GM19452 (cell line): ENCODE measurements around the gene UTP4.
"Not testable (repeated sequence)": the region's sequence is repeated elsewhere in the genome, so short reads cannot be mapped to it uniquely, and the experiment has no call there.

Experiments
- ATAC-seq: cut with Tn5 transposase; IDR thresholded peaks from one replicate; pipeline ENCODE4 v1.9.1; 2021; ENCODE audit not compliant: unreplicated experiment

The UTP4 gene

DNA sequence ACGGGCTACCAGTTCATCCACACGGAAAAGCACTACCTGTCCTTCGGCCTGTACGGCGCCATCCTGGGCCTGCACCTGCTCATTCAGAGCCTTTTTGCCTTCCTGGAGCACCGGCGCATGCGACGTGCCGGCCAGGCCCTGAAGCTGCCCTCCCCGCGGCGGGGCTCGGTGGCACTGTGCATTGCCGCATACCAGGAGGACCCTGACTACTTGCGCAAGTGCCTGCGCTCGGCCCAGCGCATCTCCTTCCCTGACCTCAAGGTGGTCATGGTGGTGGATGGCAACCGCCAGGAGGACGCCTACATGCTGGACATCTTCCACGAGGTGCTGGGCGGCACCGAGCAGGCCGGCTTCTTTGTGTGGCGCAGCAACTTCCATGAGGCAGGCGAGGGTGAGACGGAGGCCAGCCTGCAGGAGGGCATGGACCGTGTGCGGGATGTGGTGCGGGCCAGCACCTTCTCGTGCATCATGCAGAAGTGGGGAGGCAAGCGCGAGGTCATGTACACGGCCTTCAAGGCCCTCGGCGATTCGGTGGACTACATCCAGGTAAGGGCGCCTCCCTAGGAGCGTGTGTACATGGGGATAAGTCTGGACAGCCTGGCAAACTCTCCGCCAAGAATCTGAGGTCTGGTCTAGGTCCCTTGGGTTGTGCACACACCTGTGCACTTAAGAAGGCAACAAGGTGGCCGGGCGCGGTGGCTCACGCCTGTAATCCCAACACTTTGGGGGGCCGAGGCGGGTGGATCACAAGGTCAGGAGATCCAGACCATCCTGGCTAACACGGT is 22.8 kb upstream of the UTP4 start:
- no peak for ATAC-seq

DNA sequence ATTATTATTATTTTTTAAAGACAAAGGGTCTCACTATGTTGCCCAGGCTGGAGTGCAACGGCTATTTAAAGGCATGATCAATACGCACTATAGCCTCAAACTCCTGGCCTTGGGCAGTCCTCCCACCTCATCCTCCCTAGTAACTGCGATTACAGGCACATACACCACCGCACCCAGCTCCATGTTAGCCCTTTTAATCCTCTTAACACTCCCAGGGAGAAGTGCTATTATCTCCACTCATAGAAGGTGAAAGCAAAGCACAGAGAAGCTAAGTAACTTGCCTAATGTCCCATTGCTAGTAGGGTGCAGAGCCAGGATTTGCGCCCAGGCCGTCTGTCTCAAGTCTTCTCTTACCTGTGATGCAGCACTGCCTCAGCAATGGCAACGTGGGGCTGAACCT is 22.0 kb upstream of the UTP4 start:
- ATAC-seq = no peak

DNA sequence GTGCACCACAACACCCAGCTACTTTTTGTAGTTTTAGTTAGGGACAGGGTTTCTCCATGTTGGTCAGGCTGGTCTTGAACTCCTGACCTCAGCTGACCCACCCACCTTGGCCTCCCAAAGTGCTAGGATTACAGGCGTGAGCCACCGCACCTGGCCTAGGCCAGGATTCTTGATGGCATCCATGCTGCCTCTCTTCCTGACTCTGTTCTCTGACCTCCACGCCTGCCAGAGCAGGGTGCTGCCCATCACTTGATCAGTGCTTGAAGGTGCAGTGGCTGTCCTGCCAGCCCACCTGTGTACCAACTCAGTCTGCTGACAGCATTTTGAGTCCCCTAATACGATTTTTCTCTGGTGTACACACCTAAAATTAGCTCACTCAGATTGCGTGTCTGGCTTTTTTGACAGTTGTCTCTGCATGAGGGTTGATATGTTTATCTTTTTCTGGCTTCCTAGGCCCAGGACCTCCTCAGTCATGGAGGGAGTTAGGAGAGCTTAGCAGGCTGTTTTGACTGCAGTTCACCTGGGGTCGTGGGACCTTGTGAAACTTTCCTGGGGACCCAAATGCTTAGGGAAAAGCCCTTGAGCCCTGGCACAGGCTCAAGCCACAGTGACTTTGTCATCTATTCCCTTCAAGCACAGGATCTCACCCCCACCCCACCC is 21.1 kb upstream of the UTP4 start:
- ATAC-seq = no peak

DNA sequence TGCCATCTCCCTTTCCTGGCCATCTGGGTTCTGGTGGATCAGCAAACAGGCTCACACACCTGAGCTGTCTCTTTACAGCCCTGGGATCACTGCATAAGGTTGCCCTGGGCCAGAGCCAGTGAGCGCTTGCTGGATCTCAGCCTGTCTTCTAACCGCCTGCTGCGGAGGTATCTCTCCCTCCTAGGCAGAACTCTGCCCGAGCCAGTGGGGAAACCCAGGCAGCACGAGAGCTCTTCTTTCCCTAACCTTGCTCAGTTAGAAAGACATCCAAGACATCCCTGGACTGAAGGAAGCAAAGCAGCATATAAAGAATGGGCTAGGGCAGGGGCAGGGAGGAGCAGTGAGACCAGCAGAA is 20.6 kb upstream of the UTP4 start:
- no peak for ATAC-seq

DNA sequence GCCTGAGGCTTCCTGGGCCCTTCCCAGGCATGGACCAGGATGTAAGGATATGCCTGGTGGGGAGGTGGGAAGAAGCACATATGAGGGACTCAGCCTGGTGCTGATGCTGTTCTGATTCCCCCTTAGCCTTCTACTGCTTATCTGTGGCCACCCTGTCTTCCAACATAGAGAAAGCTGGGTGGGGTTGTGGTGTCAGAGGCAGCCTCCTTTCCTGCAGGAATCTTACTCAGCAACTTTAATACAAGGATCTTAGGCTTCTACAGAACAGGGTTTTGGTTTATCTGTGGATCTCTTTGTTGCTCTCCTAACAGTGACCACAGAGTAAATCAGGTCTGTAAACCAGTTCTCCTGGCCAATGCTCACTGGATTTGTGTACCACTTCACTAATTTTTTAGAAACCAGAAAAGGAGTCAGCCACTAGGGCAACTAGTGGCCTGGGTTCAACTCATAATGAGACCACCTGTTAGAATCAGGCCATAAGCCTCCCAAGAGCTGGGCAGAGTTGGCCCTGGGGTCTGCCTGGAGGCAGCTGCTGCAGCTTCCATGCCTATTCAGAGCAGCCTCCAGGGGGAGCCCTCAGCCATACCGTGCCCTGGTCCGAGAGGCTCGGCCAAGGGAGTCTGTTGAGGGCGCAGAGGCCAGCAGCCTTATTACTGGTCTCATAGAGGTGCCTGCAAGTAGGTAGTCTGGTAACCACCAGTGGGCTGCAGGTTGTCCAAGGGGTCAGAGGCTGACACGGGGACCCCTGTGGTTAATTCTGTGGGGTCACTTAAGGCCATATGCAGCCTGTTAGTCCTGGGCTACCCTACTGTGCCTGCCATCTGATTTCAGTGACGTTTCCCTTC is 19.9 kb upstream of the UTP4 start:
- ATAC-seq = no peak

DNA sequence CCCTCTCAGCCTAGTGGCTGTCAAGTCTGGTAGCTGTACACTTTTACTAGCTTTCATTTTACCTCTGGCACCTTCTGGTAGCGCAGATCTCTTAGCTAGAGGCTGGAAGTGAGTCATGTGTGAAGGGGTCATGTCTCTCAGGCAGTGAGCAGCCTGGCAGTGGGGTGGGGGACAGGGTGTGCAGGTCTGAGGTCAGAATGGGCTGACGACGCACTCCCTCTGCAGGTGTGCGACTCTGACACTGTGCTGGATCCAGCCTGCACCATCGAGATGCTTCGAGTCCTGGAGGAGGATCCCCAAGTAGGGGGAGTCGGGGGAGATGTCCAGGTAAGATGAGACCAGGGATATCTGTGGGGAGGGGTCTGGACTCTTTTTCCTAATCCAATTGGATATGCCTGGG is 19.2 kb upstream of the UTP4 start:
- ATAC-seq = no peak

DNA sequence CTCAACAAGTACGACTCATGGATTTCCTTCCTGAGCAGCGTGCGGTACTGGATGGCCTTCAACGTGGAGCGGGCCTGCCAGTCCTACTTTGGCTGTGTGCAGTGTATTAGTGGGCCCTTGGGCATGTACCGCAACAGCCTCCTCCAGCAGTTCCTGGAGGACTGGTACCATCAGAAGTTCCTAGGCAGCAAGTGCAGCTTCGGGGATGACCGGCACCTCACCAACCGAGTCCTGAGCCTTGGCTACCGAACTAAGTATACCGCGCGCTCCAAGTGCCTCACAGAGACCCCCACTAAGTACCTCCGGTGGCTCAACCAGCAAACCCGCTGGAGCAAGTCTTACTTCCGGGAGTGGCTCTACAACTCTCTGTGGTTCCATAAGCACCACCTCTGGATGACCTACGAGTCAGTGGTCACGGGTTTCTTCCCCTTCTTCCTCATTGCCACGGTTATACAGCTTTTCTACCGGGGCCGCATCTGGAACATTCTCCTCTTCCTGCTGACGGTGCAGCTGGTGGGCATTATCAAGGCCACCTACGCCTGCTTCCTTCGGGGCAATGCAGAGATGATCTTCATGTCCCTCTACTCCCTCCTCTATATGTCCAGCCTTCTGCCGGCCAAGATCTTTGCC is 18.0 kb upstream of the UTP4 start:
- ATAC-seq = no peak

DNA sequence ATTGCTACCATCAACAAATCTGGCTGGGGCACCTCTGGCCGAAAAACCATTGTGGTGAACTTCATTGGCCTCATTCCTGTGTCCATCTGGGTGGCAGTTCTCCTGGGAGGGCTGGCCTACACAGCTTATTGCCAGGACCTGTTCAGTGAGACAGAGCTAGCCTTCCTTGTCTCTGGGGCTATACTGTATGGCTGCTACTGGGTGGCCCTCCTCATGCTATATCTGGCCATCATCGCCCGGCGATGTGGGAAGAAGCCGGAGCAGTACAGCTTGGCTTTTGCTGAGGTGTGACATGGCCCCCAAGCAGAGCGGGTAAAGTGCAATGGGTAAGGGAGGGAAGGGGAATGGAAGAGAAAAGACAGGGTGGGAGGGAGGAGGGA is 17.5 kb upstream of the UTP4 start:
- ATAC-seq = no peak

DNA sequence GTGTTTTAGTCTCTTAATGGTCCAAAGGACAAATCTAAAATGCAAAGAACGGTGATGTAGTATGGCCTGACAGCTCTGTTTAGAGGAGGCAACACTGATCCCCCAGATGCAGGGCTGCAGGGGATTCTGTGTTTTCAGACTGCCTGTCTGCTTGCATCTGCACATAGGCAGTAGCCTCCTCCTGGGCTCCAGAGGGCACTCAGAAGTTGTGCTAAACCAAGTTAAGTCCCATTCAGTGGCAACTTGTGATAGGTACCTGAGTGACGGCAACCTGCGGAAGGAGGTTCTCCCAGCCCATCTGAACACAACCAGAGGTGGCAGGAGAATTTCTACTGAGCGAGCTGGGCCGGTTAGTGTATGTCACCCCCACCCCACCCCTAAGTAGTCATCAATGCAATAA is 17.1 kb upstream of the UTP4 start:
- ATAC-seq = no peak

DNA sequence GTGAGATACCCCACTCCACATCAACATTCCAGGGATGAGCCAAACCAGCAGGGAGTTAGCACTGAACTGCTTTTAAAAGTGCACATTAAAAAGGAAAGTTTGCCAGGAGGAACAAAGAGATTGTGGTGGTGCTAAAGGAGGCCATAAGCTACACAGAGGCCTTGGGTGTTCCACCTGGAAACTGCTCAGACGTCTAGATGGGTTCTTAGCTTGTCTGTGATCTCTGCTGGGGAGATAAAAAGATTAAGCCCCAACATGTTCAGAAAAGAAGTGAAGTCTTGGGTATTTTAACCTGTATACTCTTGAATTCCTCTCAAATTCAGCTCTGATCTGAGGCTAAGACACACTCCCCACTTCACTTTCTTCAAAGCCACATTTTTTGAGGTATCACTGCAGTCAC is 16.6 kb upstream of the UTP4 start:
- no peak for ATAC-seq

DNA sequence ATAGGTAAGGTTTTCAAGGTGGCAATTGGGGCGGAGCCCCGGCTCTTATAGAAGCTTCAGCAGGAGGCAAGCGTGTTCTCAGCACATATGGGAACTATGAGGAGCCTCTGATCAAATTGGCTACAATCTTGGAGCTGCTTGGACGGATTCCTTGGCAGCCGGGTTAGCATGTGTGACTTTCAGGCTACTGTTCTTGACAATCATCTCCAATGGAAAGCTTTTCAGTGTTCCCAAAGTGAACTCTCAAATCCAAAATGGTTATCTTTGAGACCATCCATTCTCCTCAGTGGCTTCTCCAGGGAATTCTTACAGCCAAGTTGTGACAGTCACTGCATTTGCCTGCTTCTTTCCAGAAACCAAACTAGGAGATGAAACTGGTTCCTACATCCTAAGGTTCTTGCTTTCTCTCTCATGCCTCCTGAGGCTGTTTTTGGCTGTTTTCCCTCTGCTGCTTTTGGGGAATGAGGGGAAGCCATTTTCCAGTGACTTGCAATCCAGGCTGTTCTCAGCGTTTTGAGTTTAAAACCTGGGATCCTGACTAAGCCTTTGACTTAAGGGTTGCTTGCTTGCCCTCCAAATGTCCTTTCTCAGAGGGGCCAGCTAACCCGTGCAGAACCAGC is 16.1 kb upstream of the UTP4 start:
- ATAC-seq = no peak

DNA sequence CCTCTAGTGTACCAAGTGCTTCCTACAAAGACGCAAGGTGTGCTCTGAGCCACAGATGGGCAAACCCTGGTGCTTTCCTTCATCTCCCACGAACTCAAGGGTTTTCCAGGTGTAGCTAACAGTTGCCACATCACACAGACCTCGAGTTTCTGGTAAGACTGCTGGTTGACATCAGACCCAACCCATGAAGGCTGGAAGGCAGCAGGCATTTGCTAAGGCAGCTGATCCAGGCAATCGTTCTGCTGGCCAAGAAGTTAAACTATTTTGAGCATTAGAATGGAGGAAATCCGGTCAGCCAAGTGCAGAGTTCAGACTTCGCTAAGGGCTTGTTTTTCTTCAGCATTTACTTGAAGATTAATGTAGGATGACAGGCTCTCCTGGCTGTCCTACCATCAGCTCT is 15.5 kb upstream of the UTP4 start:
- no peak for ATAC-seq

DNA sequence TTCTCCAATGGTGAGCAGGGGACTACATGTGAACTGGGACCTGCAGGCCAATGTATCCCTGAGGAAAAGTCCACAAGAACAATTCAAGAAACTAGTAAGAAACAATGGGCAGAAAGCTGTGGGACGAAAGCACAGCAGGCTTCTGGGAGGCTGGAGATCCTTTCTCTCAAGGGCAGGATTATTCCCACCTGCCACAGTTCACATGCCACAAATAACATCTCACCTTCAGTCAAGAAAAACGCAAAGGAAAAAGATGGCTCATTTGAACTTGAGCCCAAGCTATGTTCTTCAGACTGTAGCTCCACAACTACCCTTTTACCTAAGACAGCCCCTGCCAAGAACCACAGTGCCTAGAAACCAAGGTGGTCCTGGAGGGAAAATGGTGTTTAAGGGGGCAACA is 14.0 kb upstream of the UTP4 start:
- ATAC-seq = no peak

DNA sequence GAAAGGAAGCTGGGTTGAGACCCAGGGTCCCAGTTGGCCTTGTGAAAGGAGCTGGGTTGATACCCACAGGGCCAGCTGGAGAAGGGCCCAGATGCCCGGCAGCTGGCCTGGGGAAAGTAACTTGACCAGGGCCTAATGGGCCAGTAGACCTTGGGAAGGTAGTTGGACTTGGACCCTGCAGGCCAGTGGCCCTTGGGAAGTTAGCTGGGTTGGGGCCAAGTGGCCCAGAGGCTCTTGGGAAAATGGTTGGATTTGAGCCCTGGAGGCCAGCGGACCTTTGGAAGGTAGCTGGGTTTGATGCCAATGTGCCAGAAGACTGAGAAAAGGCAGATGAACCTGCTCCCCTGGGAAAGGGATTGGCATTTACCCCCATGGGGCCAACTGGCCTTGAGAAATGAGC is 13.5 kb upstream of the UTP4 start:
- no peak for ATAC-seq

DNA sequence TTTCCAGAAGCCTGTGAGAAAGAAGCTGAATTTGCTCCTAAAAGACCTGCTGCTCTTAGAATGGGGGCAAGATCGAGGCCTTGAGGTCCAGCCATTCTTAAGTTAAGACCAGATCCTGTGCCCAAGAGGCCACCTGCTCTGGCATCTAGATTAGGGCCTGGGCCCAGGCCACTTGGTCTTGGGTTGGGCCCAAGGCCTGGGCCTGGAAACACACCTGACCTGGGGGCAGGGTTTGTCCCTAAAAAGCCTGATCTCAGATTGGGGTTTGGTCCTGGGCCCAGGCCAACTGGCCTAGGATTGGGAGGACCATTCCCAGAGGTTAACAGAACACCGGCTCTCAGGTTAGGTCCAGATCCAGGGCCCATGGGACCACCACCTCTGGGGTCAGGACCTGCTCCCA is 12.9 kb upstream of the UTP4 start:
- ATAC-seq = no peak

DNA sequence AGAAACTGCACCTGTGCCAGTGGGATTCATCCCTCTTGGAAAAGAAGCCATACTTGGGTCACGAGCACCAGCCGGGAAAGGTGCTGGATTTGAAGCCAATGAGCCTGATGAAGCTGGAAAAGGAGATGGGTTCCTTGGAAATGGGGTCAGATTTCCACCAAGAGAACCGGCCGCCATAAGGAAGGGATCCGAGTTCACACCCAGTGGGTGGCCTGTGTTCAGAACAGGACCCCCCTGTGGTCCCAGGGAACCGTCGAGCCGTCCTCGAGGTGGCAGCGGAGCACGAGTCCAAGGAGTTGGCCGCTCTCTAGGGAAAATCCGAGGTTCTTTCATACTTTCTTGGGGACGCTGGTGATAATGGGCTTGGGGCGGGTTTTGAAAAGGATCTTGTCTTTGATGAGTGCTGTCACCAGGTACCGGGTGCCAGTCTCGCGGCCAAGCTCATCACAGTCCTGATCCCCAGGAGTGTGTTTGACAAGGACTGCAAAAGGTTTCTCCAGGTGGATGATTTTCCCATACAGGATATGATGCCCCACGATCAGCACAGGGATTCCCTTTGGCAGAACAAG is 12.3 kb upstream of the UTP4 start:
- no peak for ATAC-seq

DNA sequence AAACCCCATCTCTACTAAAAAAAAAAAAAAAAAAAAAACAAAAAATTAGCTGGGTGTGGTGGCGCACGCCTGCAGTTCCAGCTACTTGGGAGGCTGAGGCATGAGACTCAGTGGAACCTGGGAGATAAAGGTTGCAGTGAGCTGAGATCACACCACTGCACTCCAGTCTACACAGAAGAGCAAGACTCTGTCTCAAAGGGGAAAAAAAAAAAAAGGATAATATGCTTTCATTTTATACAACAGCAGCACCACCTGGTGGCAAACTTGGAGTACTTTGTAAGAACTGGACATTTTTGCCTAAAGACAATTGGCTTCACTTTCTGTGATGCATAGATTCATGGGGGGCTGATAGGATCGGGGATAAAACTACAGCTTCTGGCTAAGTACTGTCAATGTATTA is 8.5 kb upstream of the UTP4 start:
- ATAC-seq = no peak

DNA sequence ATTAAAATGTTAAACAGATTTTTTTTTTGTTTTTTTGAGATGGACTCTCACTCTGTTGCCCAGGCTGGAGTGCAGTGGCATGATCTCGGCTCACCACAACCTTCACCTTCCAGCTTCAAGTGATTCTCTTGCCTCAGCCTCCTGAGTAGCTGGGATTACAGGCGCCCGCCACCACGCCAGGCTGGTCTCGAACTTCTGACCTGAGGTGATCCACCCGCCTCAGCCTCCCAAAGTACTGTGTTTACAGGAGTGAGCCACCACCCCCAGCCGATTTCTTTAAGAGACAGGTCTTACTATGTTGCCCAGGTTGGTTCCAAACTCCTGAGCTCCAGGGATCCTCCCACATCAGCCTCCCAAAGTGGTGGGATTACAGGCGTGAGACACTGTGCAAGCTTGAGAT is 8.0 kb upstream of the UTP4 start:
- ATAC-seq = not testable (repeated sequence)

DNA sequence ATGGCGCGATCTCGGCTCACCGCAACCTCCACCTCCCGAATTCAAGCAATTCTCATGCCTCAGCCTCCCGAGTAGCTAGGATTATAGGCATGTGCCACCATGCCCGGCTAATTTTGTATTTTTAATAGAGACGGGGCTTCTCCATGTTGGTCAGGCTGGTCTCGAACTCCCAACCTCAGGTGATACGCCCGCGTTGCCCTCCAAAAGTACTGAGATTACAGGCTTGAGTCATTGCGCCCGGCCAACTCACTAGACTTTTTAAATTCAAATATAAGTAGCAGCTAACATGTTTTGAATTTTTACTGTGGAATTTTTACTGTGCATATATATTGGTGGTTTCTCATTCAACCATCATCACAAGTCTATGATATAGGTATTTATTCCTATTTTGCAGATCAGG is 7.5 kb upstream of the UTP4 start:
- ATAC-seq = not testable (repeated sequence)

DNA sequence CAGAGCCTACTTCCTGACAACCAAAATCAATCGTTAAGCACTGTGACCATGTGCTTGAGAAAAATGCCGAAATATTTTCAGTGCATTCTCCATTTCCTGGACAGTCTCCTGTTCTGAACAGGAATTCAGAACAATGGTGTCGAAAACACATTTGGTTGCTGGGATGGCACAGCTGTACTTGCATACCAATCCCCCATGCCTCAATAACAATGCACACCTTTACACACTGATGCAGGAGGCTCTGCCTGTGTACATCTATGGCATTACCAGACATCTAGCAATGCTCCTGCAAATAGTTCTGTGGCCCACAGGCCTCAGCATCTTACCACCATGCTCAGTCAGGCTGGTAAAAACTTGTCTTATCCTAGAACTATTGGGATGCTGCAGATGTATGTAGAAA is 6.2 kb upstream of the UTP4 start:
- no peak for ATAC-seq

DNA sequence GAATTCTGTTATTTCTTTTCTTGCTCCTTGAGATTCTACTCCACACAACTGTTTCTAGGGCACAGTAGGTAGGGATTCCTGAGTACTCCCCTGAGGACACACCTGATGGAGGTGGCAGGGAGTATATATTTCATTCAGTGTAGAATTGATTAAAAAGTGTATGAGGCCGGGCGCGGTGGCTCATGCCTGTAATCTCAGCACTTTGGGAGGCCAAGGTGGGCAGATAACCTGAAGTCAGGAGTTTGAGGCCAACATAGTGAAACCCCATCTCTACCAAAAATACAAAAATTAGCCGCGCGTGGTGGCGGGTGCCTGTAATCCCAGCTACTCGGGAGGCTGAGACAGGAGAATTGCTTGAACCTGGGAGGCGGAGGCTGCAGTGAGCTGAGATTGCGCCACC is 5.6 kb upstream of the UTP4 start:
- not testable (repeated sequence) for ATAC-seq
